22Rv1 (cell line): ENCODE results near the gene SYNGR3.

Experiments
- ZFX ChIP-seq: fragments of 450-650 bp; IDR thresholded peaks from 2 replicates; pipeline ENCODE4 v1.6.1; 2017; ENCODE audit warnings: antibody characterized with exemption, borderline replicate concordance
- TF ChIP-seq, protein P1 (sequence below): fragments of 450-650 bp; IDR thresholded peaks from 2 replicates; pipeline ENCODE4 v1.5.1; 2017; ENCODE audit warnings: mild to moderate bottlenecking

DNA sequence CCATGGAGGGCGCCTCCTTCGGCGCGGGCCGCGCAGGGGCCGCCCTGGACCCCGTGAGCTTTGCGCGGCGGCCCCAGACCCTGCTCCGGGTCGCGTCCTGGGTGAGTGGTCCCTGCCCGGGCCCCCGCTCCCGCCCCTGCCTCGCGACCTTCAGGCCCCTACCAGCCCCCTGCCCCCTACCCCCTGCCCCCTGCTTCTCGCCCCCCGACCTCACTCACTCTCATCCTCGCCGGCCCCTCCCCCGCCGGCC lies 256 bp downstream of the SYNGR3 start:
- TF ChIP-seq, protein P1, sequence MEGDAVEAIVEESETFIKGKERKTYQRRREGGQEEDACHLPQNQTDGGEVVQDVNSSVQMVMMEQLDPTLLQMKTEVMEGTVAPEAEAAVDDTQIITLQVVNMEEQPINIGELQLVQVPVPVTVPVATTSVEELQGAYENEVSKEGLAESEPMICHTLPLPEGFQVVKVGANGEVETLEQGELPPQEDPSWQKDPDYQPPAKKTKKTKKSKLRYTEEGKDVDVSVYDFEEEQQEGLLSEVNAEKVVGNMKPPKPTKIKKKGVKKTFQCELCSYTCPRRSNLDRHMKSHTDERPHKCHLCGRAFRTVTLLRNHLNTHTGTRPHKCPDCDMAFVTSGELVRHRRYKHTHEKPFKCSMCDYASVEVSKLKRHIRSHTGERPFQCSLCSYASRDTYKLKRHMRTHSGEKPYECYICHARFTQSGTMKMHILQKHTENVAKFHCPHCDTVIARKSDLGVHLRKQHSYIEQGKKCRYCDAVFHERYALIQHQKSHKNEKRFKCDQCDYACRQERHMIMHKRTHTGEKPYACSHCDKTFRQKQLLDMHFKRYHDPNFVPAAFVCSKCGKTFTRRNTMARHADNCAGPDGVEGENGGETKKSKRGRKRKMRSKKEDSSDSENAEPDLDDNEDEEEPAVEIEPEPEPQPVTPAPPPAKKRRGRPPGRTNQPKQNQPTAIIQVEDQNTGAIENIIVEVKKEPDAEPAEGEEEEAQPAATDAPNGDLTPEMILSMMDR, result no peak
- no peak for TF ChIP-seq ZFX
